ENCODE data around the gene ST3GAL5. TPM values are rescaled to one million over a fixed set of nuclear protein-coding genes. Genes with fewer than 3 reads are reported as not detected.
A peak's percentile ranks its signal among the peaks of the same experiment; 100 is the strongest.

Gene ST3GAL5
- total and polyA plus RNA-seq, 12 donors, result 25.6 to 172 (median 85.6) TPM

DNA sequence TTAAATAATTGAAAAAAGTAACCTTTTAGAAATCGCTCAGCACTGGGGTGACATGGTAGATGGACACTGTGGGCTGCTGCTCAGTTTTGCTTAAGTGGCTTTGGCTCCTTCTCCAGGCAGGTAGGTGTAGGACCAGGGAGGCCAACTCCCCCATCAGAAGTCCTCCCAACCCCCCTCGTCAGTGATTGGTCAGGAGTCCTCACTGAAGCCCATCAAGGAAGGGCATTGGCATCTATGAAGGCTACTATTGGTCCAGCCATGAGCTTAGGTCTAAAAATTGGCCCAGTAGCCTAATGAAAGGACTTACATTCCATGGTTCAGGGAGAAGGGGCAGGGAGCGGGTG is 34.7 kb downstream of the ST3GAL5 start:
- Histone ChIP-seq H3K27ac (peak overlapping the region in 4 of 5 donors; percentile 36 to 85 (median 66)), H3K4me3 (no peak overlapping the region), H3K27me3 (no peaks in the 10 kb centered on the region), H3K4me1 (replicated peaks in 1 of 2) (peaks cover 8 to 34% of the 10 kb centered on the region in 2 donors), H3K36me3 (replicated peaks in 1 of 2) (peaks cover 0 to 37% of the 10 kb centered on the region in 2 donors), H3K9me3 (replicated peaks in 1 of 3) (no peaks in the 10 kb centered on the region)
- intact Hi-C loops (cut with DNase I), result no loop called here
- 75 to 88% (median 80%) methylated on average over 3 of the region's 3 CpGs for WGBS, 4 donors
- DNase-seq, result peak in 1 of 7 donors; percentile 22
- TF ChIP-seq CTCF (IDR thresholded peaks at IDR 0.05), result no peak
- TF ChIP-seq POLR2A (IDR thresholded peaks at IDR 0.05), result no peak

DNA sequence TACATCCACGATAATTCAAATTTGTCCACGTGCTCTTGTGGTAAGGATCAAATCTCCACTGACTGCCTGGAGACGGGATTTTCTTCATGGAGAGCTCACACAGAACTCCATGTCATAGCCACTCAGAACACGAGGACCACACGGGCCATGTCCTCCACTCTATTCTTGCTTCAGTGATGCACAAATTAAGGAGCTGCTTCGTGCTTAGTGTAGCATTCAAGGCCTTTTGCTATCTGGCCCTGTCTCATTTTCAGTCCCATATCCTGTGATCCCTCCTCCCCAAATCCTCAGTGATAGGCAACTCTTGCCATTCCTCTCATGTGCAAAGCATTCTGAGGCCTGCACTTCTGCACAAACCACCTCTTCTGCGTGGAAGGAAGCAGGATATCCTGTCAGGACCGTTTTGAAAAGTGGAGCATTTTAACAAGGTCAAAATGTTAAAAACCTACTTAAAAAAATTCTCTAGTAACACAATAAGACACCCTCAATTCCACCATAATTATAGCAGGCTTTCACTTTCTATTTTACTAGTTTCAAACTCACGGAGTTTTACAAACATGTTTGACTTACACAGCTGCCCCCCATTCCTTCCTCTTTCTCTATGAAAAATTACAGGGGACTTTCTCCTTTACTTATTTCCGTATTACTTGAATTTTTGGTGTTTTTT is 35.2 kb downstream of the ST3GAL5 start:
- Histone ChIP-seq H3K4me3 (no peak overlapping the region), H3K4me1 (replicated peaks in 1 of 2) (peaks cover 8 to 34% of the 10 kb centered on the region in 2 donors), H3K27me3 (no peaks in the 10 kb centered on the region), H3K9me3 (replicated peaks in 1 of 3) (no peaks in the 10 kb centered on the region), H3K27ac (peak overlapping the region in 4 of 5 donors; percentile 55 to 85 (median 68)), H3K36me3 (replicated peaks in 1 of 2) (peaks cover 0 to 32% of the 10 kb centered on the region in 2 donors)
- no peak for TF ChIP-seq CTCF (IDR thresholded peaks at IDR 0.05)
- TF ChIP-seq POLR2A (IDR thresholded peaks at IDR 0.05), result no peak
- DNase-seq, result peak in 1 of 7 donors; percentile 21
- WGBS, 4 donors, result 54 to 62% (median 57%) methylated on average over 10 of the region's 10 CpGs
- intact Hi-C loops (cut with DNase I), result no loop called here

GRCh38 chr2:85852937-85853498 is 35.8 kb downstream of the ST3GAL5 start:
- H3K27me3 ChIP-seq, result no peaks in the 10 kb centered on the region
- DNase-seq, result peak in 2 of 7 donors; percentile 35 to 39
- peak overlapping the region in 4 of 5 donors; percentile 40 to 85 (median 68) for H3K27ac ChIP-seq
- no peak for TF ChIP-seq POLR2A (IDR thresholded peaks at IDR 0.05)
- TF ChIP-seq CTCF (IDR thresholded peaks at IDR 0.05), result no peak
- 59 to 74% (median 70%) methylated on average over 11 of the region's 11 CpGs for WGBS, 4 donors
- intact Hi-C loops (cut with DNase I), result no loop called here
- no peak overlapping the region for H3K4me3 ChIP-seq
- H3K36me3 ChIP-seq (replicated peaks in 1 of 2), result peaks cover 0 to 30% of the 10 kb centered on the region in 2 donors
- H3K4me1 ChIP-seq (replicated peaks in 1 of 2), result peaks cover 8 to 34% of the 10 kb centered on the region in 2 donors
- no peaks in the 10 kb centered on the region for H3K9me3 ChIP-seq (replicated peaks in 1 of 3)

GRCh38 chr2:85852152-85852840 is 36.5 kb downstream of the ST3GAL5 start:
- TF ChIP-seq POLR2A (IDR thresholded peaks at IDR 0.05), result no peak
- TF ChIP-seq CTCF (IDR thresholded peaks at IDR 0.05), result no peak
- peak in 1 of 7 donors; percentile 21 for DNase-seq
- Histone ChIP-seq H3K27me3 (no peaks in the 10 kb centered on the region), H3K36me3 (replicated peaks in 1 of 2) (peaks cover 0 to 31% of the 10 kb centered on the region in 2 donors), H3K27ac (peak overlapping the region in 4 of 5 donors; percentile 40 to 85 (median 58)), H3K4me1 (replicated peaks in 1 of 2) (peaks cover 8 to 34% of the 10 kb centered on the region in 2 donors), H3K4me3 (no peak overlapping the region), H3K9me3 (replicated peaks in 1 of 3) (no peaks in the 10 kb centered on the region)
- WGBS, 4 donors, result 80 to 86% (median 83%) methylated on average over 11 of the region's 11 CpGs
- intact Hi-C loops (cut with DNase I), result no loop called here

Data from adrenal gland (tissue), 12 donors.